DND-41 (cell line): ENCODE data around the gene FGF18.

ENCODE experiments used
- ATAC-seq: fragments of 200-7000 bp; cut with Tn5 transposase; 3 replicates; pipeline ENCODE4 v1.9.1; 2021; ENCODE audit warnings: low read depth; ENCODE audit not compliant: insufficient read depth
- DNase-seq: peaks from one replicate; pipeline ENCODE4 v3.0.0-alpha.2; 2020
- H2AFZ ChIP-seq: 2 replicates; pipeline ENCODE4 v1.6.0; 2012; ENCODE audit warnings: low read depth, low read length
- H3K27ac ChIP-seq: 2 replicates; pipeline ENCODE4 v1.5.1; 2012; ENCODE audit warnings: low read length, inconsistent platforms
- H3K27me3 ChIP-seq: fragments of 200-600 bp; sonication (generic); 2 replicates; pipeline ENCODE4 v1.6.0; 2012; ENCODE audit warnings: low read length, mild to moderate bottlenecking, inconsistent platforms; ENCODE audit not compliant: insufficient read depth, poor library complexity
- H3K36me3 ChIP-seq: 2 replicates; pipeline ENCODE4 v1.5.1; 2012; ENCODE audit warnings: low read length, inconsistent platforms; ENCODE audit not compliant: insufficient read depth
- H3K4me1 ChIP-seq: 2 replicates; pipeline ENCODE4 v1.5.1; 2012; ENCODE audit warnings: mild to moderate bottlenecking, low read length; ENCODE audit not compliant: insufficient read depth
- H3K4me2 ChIP-seq: 2 replicates; pipeline ENCODE4 v1.6.0; 2012; ENCODE audit warnings: mild to moderate bottlenecking, moderate library complexity, low read length, inconsistent platforms; ENCODE audit not compliant: insufficient read depth
- H3K4me3 ChIP-seq, 2 experiments: fragments of 200-600 bp in 1 of 2; shearing (Covaris generic) in 1 of 2; 2 replicates each; pipeline ENCODE4 v1.5.1; 2012 to 2016; ENCODE audit warnings: inconsistent platforms in 2 of 2, low read length in 2 of 2, mild to moderate bottlenecking in 2 of 2, low read depth in 1 of 2, moderate library complexity in 1 of 2
- H3K79me2 ChIP-seq: 2 replicates; pipeline ENCODE4 v1.6.0; 2012; ENCODE audit warnings: low read length, inconsistent platforms; ENCODE audit not compliant: insufficient read depth
- H3K9ac ChIP-seq: 2 replicates; pipeline ENCODE4 v1.6.0; 2012; ENCODE audit warnings: low read depth, mild to moderate bottlenecking, inconsistent platforms, low read length, moderate library complexity
- H3K9me3 ChIP-seq: 2 replicates; pipeline ENCODE4 v1.5.1; 2012; ENCODE audit warnings: low read length, moderate library complexity, mild to moderate bottlenecking, inconsistent platforms; ENCODE audit not compliant: insufficient read depth, severe bottlenecking
- H4K20me1 ChIP-seq: 2 replicates; pipeline ENCODE4 v1.6.0; 2012; ENCODE audit warnings: low read length; ENCODE audit not compliant: insufficient read depth
- EZH2 ChIP-seq: IDR thresholded peaks from 3 replicates; pipeline ENCODE4 v1.6.1; 2012; ENCODE audit warnings: borderline replicate concordance, low read depth, mild to moderate bottlenecking, moderate library complexity, low read length, inconsistent platforms; ENCODE audit not compliant: severe bottlenecking
- TF ChIP-seq, protein P1 (sequence below): IDR thresholded peaks from 2 replicates; pipeline ENCODE4 v1.5.1; 2012; ENCODE audit warnings: borderline replicate concordance, low read length, moderate library complexity, mild to moderate bottlenecking; ENCODE audit not compliant: poor library complexity, severe bottlenecking; ENCODE audit errors: extremely low read depth

The FGF18 gene

DNA sequence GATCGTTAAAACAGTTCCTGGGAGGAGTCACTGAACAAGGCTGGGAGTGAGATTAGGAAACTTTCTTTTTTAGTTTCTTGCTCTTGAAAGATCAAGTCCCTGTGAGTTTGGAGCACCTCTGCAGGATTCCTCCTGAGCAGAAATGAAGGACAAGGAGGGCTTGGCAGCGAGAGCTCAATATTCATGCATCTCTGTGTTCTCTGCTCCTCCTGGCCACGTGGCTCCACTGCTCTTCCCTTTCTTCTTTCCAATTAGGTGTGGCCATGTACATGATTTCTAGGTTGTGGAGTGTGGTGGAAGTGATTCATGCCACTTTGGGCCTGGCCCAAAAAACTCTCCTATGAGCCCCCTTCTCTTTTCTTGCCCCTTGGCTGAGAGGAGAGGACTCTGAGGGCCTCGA lies 67.2 kb downstream of the FGF18 start:
- H3K36me3 ChIP-seq = no peaks in the 10 kb centered on the region
- H4K20me1 ChIP-seq = no peaks in the 10 kb centered on the region
- no peak for TF ChIP-seq EZH2
- TF ChIP-seq, protein P1, sequence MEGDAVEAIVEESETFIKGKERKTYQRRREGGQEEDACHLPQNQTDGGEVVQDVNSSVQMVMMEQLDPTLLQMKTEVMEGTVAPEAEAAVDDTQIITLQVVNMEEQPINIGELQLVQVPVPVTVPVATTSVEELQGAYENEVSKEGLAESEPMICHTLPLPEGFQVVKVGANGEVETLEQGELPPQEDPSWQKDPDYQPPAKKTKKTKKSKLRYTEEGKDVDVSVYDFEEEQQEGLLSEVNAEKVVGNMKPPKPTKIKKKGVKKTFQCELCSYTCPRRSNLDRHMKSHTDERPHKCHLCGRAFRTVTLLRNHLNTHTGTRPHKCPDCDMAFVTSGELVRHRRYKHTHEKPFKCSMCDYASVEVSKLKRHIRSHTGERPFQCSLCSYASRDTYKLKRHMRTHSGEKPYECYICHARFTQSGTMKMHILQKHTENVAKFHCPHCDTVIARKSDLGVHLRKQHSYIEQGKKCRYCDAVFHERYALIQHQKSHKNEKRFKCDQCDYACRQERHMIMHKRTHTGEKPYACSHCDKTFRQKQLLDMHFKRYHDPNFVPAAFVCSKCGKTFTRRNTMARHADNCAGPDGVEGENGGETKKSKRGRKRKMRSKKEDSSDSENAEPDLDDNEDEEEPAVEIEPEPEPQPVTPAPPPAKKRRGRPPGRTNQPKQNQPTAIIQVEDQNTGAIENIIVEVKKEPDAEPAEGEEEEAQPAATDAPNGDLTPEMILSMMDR = no peak
- ATAC-seq = no peak
- no peak overlapping the region for H2AFZ ChIP-seq
- no peak overlapping the region for H3K27ac ChIP-seq
- H3K4me2 ChIP-seq = no peak overlapping the region
- H3K79me2 ChIP-seq = no peaks in the 10 kb centered on the region
- H3K27me3 ChIP-seq = peaks cover 5% of the 10 kb centered on the region
- H3K4me3 ChIP-seq = no peak overlapping the region
- no peaks in the 10 kb centered on the region for H3K9me3 ChIP-seq
- DNase-seq = no peak
- H3K4me1 ChIP-seq = no peaks in the 10 kb centered on the region
- no peak overlapping the region for H3K9ac ChIP-seq

DNA sequence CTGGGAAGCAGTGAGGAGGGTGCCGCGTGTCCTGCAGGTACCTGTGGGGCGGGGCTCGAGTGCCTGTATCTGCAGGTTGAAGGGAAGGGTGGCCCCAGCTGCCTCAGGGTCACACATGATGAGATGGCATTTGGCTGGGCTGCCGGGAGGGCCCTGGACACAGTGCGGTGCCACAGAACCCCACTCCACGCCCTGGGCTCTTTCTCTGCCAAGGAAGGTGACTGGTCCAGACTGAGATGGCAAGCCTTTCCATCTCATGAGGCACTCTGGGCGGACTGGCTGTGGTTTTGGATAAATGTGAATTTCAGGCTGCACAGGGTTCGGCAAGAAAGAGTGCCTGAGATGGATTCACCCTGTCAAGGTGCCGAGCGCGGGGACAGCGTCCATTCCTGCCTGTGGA lies 69.4 kb downstream of the FGF18 start:
- DNase-seq (no peak), ATAC-seq (no peak)
- Histone ChIP-seq H3K4me3 (no peak overlapping the region), H3K79me2 (no peaks in the 10 kb centered on the region), H3K27ac (no peak overlapping the region), H3K36me3 (no peaks in the 10 kb centered on the region), H4K20me1 (no peaks in the 10 kb centered on the region), H3K27me3 (peaks cover 5% of the 10 kb centered on the region), H3K9me3 (no peaks in the 10 kb centered on the region), H3K4me1 (no peaks in the 10 kb centered on the region), H2AFZ (no peak overlapping the region), H3K9ac (no peak overlapping the region), H3K4me2 (no peak overlapping the region)
- TF ChIP-seq, protein P1 = no peak
- TF ChIP-seq EZH2 = no peak

DNA sequence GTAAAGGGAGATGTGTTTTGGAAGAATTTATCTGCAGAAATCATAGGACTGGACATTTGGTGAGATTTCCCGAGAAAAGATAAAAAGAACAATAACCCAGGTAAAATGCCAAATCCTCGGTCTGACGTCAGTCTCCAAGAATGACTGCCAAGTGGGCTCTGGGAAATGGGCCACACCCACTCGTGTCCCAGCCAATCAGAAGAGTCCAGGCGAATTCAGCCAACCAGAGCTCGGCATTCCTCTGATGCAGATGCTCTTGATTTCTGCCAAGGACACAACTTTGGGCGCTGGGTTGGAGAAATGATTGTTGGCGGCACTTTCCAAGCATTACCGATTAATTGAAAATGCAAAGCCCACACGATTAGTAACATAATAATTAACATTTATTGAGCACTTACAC lies 73.3 kb downstream of the FGF18 start:
- no peak for DNase-seq
- TF ChIP-seq, protein P1 = no peak
- no peak for TF ChIP-seq EZH2
- Histone ChIP-seq H2AFZ (no peak overlapping the region), H3K27ac (no peak overlapping the region), H3K36me3 (no peaks in the 10 kb centered on the region), H3K9me3 (no peaks in the 10 kb centered on the region), H3K27me3 (peaks cover 5% of the 10 kb centered on the region), H3K79me2 (no peaks in the 10 kb centered on the region), H3K4me2 (no peak overlapping the region), H3K4me1 (no peaks in the 10 kb centered on the region), H3K9ac (no peak overlapping the region), H3K4me3 (no peak overlapping the region), H4K20me1 (no peaks in the 10 kb centered on the region)
- no peak for ATAC-seq
